VCaP (cell line): ENCODE data around the gene UMAD1.

Source experiments
- H3K27ac ChIP-seq: fragments of 450-650 bp; 2 replicates; pipeline ENCODE4 v1.5.1; 2017
- CTCF ChIP-seq: fragments of 450-650 bp; conservative IDR thresholded peaks from 2 replicates; pipeline ENCODE4 v1.5.1; 2017; ENCODE audit warnings: mild to moderate bottlenecking, moderate library complexity

UMAD1 gene

GRCh38 chr7:7843972-7844371, 203.4 kb downstream of the UMAD1 start:
- TF ChIP-seq CTCF: no peak
- H3K27ac ChIP-seq: no peak overlapping the region

DNA sequence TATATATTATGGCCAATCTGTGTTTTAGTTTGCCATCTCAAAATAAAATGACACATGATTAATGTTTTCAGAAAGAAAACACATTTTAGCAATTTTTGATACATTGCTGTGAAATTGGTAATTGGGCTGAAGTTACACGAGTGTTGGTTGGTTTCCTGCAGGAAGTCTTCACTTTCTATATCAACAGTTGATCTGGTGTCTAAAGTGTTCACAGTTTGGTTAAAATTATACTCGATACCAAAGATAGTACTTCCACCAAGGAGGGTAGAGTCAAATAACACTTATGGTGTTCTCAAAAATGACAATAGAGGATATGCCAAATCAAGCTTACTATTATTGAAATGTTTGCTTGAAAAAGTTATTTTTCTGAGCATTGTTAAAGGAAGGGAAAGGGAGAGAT, 207.7 kb downstream of the UMAD1 start:
- H3K27ac ChIP-seq: no peak overlapping the region
- no peak for TF ChIP-seq CTCF

DNA sequence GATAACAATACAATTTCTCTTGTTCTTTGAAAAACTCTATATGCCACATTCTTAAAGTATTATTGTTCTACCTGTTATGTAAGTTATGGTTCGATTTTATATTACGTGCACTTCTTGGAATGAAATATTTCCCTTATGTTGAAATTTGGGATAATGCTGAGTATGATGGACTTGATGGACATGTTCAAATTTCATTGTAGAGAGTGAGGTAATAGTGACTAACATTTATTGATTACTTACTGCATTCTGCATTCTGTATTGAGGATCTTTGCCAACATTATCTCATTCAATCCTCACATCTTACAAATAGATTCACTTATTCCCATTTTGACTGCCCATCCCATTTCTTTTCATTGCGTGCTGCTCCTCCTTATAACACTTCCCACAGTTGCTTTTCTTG, 208.3 kb downstream of the UMAD1 start:
- H3K27ac ChIP-seq: no peak overlapping the region
- no peak for TF ChIP-seq CTCF

GRCh38 chr7:7850150-7850549, 209.6 kb downstream of the UMAD1 start:
- TF ChIP-seq CTCF: no peak
- H3K27ac ChIP-seq: no peak overlapping the region

DNA sequence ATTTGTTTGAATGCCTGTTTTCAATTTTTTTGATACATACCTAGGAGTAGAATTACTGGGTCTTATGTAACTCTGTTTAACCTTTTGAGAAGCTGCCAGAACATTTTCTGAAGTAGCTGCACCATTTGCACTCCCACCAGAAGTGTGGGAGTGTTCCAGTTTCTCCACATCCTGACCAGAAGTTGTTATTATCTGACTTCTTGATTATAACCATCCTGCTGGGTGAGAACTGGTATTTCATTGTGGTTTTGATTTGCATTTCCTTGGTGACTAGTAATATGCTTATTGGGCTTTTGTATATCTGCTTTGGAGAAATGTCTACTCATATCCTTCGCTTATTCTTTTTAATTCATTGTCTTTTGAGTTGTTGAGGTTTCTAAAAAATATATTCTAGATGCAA, 210.8 kb downstream of the UMAD1 start:
- TF ChIP-seq CTCF: no peak
- H3K27ac ChIP-seq: no peak overlapping the region

GRCh38 chr7:7851991-7852390, 211.4 kb downstream of the UMAD1 start:
- TF ChIP-seq CTCF: no peak
- H3K27ac ChIP-seq: no peak overlapping the region

DNA sequence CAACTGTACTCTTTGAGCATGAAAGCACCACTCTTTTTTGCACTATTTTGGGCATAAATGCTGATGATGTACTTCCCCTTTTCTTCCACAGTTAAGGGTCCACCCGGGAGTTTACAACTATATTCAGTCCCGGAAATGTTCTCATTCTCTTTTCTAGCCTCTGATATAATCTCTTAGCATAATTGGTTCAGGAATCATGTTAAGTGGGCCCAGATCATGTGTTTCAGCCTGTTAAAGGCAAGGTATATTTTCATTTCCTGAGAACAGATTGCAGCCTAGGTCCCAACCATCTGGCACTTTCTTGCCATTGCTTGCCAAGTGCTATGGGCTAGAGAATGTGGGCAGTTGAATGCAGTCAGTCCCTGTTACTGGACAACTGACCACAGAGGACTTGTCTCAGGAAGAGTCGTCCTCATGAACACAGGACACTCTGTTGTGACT, 216.6 kb downstream of the UMAD1 start:
- no peak overlapping the region for H3K27ac ChIP-seq
- TF ChIP-seq CTCF: no peak

GRCh38 chr7:7858559-7858958, 218.0 kb downstream of the UMAD1 start:
- no peak for TF ChIP-seq CTCF
- H3K27ac ChIP-seq: no peak overlapping the region
